ENCODE results near the gene CD86.

Gene CD86

DNA sequence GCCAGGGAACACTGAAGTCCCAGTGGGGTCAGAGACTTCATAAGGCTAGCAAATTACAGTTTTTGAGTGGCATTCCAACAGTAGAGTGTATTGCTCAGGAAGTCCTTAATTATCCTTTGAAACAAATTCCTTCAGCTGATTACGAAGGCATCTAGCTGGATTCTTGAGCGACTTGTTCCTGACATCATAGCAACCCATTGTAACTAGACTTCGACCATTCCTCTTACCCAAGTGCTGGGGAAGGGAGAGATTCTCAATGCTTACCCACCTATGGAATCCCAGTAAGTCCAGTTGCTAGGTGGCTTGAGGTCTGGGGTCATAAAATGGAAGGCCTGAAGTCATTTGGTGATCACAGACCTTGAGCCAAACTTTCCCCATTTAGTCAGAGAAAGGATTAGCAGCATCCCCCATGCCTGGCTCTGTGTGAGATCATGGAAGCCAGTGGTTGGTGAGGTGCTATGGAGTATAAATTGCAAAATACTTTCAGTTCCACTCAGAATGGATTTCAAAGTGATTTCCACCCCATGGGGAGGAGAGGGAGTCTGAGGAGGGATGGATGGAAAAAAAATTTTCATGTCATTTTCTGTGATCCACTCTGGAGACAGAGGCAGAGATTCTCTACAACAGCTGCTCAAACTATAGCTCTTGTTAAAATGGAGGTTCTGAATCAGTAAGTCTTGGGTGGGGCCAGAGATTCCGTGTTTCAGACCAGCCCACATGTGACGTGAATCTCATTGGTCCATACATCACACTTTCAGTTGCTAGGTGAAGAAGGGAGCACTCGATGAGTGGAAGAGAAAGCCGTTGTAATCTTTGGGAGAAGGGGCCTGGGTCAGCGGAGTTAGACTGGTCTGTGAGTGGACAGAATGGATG lies 45.7 kb downstream of the CD86 start:
- H3K4me3 ChIP-seq (ENCODE audit: low read depth, low read length): no peak overlapping the region
- no peak for DNase-seq
- TF ChIP-seq, protein P1, sequence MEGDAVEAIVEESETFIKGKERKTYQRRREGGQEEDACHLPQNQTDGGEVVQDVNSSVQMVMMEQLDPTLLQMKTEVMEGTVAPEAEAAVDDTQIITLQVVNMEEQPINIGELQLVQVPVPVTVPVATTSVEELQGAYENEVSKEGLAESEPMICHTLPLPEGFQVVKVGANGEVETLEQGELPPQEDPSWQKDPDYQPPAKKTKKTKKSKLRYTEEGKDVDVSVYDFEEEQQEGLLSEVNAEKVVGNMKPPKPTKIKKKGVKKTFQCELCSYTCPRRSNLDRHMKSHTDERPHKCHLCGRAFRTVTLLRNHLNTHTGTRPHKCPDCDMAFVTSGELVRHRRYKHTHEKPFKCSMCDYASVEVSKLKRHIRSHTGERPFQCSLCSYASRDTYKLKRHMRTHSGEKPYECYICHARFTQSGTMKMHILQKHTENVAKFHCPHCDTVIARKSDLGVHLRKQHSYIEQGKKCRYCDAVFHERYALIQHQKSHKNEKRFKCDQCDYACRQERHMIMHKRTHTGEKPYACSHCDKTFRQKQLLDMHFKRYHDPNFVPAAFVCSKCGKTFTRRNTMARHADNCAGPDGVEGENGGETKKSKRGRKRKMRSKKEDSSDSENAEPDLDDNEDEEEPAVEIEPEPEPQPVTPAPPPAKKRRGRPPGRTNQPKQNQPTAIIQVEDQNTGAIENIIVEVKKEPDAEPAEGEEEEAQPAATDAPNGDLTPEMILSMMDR (IDR thresholded peaks at IDR 0.05; ENCODE audit: low read depth, low read length): no peak

GRCh38 chr3:122101646-122102045 lies 46.5 kb downstream of the CD86 start:
- Histone ChIP-seq H3K36me3 (no peaks in the 10 kb centered on the region), H3K27me3 (peaks cover 4% of the 10 kb centered on the region), H3K4me1 (no peaks in the 10 kb centered on the region), H3K4me3 (ENCODE audit: low read depth, low read length) (no peak overlapping the region), H3K9me3 (no peaks in the 10 kb centered on the region)
- TF ChIP-seq, protein P1 (IDR thresholded peaks at IDR 0.05; ENCODE audit: low read depth, low read length): peak; percentile 70
- DNase-seq: peak; percentile 15

More for the DNA sequence above, 45.7 kb downstream of the CD86 start:
- Histone ChIP-seq H3K36me3 (no peaks in the 10 kb centered on the region), H3K4me1 (no peaks in the 10 kb centered on the region), H3K27me3 (peaks cover 5% of the 10 kb centered on the region; the same call in 1 of the 2 replicates), H3K9me3 (no peaks in the 10 kb centered on the region)

DNA sequence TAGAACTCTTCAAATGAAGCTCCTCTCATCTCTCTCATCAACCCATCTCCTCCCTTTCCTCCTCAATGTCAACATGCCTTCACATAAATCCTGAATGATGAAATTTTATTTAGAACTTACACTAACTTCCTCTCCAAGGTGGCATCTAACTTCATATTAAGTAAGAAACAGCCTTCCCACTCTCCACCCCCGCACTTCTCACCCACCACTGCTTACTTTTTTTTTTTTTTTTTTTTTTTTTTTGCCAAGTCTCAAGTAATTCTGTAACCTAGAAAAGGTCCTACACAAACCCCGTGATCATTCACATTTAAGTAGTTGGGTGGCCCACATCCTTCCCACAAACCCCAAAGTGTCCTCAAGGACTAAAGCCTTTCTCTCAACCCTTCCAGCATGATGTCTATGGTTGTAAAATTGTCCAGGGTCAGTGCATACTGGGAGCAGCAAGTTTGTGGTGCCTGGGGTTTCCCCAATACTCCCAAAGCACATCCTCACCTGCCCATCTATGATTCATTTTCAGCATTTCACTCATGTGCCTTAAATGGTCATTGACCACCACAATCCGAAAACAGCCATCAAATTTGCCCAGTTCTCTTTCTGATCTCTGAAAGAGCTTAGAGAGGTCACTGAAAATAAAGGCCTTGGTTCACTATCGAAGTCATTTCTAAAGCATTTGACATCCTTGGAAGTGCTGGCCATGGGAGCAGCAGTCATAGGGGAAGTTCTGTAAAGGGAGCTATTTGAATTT lies 47.2 kb downstream of the CD86 start:
- TF ChIP-seq, protein P1 (IDR thresholded peaks at IDR 0.05; ENCODE audit: low read depth, low read length): no peak
- DNase-seq: no peak
- no peak overlapping the region for H3K4me3 ChIP-seq (ENCODE audit: low read depth, low read length)
- H3K4me1 ChIP-seq: no peaks in the 10 kb centered on the region
- H3K27me3 ChIP-seq: no peaks in the 10 kb centered on the region; the same call in 1 of the 2 replicates
- H3K9me3 ChIP-seq: no peaks in the 10 kb centered on the region
- H3K36me3 ChIP-seq: no peaks in the 10 kb centered on the region

DNA sequence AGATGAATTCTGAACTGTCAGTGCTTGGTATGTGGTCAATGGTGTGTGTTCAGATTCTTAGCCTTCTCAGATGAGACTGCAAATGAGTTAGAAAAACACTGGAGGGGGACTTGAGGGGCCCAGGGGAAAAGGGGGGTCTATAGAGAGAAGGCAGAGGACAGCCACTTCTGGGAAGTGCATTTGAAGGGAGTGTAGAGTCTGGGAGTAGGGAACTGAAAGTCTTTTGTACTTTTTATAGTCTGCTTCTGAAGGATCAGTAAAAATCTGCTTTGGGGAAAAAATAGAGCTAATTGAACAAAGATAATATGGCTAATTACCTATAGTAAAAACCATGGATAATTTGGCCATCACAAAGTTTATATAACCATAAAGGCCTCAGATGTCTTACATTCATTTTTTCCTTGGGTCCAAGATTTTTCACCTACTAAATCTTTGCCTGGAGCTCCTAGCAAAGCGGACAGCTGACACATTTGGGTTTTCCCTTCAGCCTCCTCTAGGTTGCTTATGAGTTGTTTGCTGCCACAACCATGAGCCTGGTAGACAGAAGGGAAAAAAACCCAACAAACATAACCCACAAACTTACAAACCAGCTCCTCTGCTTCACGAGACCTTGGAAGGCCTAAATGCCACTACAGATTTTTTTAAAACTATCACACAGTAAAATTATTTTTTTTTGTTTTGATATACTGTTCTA lies 48.8 kb downstream of the CD86 start:
- no peaks in the 10 kb centered on the region; the same call in 1 of the 2 replicates for H3K27me3 ChIP-seq
- TF ChIP-seq, protein P1 (IDR thresholded peaks at IDR 0.05; ENCODE audit: low read depth, low read length): no peak
- H3K4me3 ChIP-seq (ENCODE audit: low read depth, low read length): no peak overlapping the region
- no peaks in the 10 kb centered on the region for H3K4me1 ChIP-seq
- no peaks in the 10 kb centered on the region for H3K9me3 ChIP-seq
- no peaks in the 10 kb centered on the region for H3K36me3 ChIP-seq
- DNase-seq: no peak

- no peaks in the 10 kb centered on the region for H3K9me3 ChIP-seq
- no peak for DNase-seq
- peaks cover 2% of the 10 kb centered on the region; the same call in 1 of the 2 replicates for H3K27me3 ChIP-seq
- TF ChIP-seq, protein P1 (IDR thresholded peaks at IDR 0.05; ENCODE audit: low read depth, low read length): no peak
- H3K36me3 ChIP-seq: no peaks in the 10 kb centered on the region
- H3K4me3 ChIP-seq (ENCODE audit: low read depth, low read length): no peak overlapping the region
- H3K4me1 ChIP-seq: no peaks in the 10 kb centered on the region
Observed at GRCh38 chr3:122104515-122105194, 49.5 kb downstream of the CD86 start.

All from BE2C (cell line).